Fibroblast of the aortic adventitia (primary cell): Measurements from ENCODE around the gene OOSP1. TPM values are rescaled to one million over a fixed set of nuclear protein-coding genes. Genes with fewer than 3 reads are reported as not detected.
"Not testable (repeated sequence)": the region's sequence is repeated elsewhere in the genome, so short reads cannot be mapped to it uniquely, and the experiment has no call there.

ENCODE experiments used
- DNase-seq: peaks from one replicate; pipeline ENCODE4 v3.0.0-alpha.2; 2010; ENCODE audit warnings: low read depth
- H3K4me3 ChIP-seq: 2 replicates; pipeline ENCODE4 v1.5.1; 2011; ENCODE audit warnings: low read depth, mild to moderate bottlenecking, control low read depth, low read length, moderate library complexity
- total RNA-seq: library from RNA; depleted of rRNA; stranded (reverse); fragments of >200 nt; gene quantifications from 2 replicates; pipeline ENCODE4 v1.2.3, GENCODE V29; 2012; ENCODE audit warnings: low replicate concordance
- TF ChIP-seq, protein P1 (sequence below): IDR thresholded peaks from 2 replicates; pipeline ENCODE4 v1.5.1; 2011; ENCODE audit warnings: mild to moderate bottlenecking, low read length, control low read depth, inconsistent platforms; ENCODE audit not compliant: insufficient read depth

Gene OOSP1
- total RNA-seq, 1 donor: not detected

DNA sequence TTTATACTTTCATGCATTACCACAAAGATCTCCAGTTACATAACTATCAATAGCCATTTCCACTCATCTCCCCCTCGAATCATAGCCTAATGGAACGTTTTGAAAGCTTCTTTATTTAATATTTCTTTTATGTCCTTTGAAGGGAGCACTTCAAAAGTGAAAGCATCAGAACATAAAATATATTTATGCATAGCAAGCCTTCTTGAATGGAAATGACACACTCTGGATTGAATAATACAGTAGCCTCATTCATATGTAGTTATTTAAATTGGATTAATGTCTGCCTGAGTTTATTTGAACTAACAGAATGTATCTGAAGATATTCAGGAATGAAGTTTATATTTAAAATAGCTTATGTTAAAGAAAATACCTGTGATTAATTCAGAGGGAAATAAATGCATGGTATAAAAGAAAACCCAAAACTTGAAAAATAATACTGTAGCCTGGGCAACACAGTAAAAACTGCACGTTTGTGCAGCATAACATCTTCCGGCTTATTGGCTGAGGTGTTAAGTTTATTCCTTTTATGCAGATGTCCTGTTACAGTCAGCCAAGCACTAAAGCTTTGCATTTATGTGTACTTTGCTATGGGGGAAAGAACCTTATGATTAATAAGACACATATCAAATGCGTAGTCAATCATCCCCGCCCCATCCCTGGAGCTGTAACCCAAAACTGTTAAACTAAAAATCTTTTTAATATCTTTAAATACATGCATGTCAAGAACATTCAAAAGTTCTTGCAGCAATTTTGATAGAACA lies 37.7 kb upstream of the OOSP1 start:
- TF ChIP-seq, protein P1, sequence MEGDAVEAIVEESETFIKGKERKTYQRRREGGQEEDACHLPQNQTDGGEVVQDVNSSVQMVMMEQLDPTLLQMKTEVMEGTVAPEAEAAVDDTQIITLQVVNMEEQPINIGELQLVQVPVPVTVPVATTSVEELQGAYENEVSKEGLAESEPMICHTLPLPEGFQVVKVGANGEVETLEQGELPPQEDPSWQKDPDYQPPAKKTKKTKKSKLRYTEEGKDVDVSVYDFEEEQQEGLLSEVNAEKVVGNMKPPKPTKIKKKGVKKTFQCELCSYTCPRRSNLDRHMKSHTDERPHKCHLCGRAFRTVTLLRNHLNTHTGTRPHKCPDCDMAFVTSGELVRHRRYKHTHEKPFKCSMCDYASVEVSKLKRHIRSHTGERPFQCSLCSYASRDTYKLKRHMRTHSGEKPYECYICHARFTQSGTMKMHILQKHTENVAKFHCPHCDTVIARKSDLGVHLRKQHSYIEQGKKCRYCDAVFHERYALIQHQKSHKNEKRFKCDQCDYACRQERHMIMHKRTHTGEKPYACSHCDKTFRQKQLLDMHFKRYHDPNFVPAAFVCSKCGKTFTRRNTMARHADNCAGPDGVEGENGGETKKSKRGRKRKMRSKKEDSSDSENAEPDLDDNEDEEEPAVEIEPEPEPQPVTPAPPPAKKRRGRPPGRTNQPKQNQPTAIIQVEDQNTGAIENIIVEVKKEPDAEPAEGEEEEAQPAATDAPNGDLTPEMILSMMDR: no peak
- no peak overlapping the region for H3K4me3 ChIP-seq
- DNase-seq: no peak

DNA sequence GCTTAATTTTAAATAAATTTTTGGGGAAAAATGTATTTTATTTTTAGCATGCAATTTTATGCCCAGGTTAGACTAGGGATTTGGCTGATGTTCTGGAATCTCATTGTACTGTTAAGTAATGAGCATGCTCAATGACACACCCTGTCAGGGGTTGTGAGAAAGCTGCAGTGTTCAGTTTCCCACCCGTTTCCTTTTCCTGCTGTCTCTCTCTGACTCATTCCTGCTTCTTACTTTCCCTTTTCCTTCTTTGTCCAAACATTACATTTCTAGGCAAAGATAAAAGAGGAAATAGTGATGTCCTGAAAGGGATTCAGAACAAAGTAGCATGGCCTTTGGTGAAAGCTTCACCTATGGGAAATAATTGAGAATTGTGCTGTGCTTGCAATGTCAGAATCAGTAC lies 36.9 kb upstream of the OOSP1 start:
- TF ChIP-seq, protein P1: no peak
- H3K4me3 ChIP-seq: no peak overlapping the region
- no peak for DNase-seq

DNA sequence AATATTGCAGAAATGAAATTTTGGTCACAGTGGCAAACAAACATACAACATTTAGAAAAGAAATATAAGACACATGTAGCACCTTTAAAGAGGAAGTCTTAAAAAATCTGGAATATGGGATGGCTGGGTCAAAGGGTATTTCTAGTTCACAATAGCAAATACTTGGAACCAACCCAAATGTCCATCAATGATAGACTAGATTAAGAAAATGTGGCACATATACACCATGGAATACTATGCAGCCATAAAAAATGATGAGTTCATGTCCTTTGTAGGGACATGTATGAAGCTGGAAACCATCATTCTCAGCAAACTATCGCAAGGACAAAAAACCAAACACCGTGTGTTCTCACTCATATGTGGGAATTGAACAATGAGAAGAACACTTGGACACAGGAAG lies 34.7 kb upstream of the OOSP1 start:
- not testable (repeated sequence) for DNase-seq, H3K4me3 ChIP-seq

DNA sequence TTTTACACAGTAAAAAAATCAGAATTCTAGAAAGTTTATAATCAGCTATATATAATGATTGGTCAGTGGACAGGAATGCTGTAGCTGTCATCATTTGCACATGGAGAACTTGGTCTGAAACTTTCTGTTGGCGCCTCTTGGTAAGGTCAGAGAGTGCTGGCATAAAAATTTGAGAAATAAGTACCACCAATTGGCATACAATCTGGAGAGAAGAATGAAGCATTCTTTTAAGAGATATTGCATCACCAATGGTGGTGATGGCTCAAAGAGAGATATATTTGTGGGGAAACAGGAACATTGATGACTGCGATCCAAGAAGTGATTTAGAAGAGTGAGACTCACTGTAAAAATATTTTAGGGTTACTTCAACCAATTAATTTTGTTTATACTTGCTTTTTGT lies 19.8 kb upstream of the OOSP1 start:
- TF ChIP-seq, protein P1: no peak
- peak; percentile 29 for DNase-seq
- no peak overlapping the region for H3K4me3 ChIP-seq

DNA sequence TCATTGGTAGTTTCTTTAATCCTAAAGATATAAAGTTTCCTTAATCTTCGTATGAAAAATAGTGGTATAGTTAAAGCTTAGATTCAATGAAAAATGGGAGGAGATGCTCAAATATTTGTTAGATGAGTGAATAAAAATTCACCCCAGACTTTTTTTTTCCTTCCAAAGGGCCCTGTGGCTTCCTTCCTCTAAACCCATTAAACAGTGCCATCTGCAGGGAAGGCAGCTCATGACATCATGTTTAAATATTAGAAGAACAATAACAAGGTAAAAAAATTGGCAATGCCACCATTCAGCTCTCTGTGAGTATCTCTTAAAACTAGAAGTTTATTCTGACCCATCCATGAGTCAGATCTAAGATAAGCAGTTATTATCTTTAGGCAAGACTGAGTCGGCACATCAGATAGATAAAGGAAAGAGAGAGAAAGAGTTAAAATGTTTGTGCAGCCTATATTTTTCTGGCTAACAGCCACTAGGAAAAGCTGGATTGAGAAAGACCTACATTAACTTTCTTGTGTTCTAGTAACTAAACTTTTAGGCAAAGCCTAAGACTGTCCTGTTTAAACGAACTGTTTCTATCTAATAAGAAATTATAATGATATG lies 19.1 kb upstream of the OOSP1 start:
- TF ChIP-seq, protein P1: peak; percentile 38
- peak; percentile 45 for DNase-seq
- no peak overlapping the region for H3K4me3 ChIP-seq

DNA sequence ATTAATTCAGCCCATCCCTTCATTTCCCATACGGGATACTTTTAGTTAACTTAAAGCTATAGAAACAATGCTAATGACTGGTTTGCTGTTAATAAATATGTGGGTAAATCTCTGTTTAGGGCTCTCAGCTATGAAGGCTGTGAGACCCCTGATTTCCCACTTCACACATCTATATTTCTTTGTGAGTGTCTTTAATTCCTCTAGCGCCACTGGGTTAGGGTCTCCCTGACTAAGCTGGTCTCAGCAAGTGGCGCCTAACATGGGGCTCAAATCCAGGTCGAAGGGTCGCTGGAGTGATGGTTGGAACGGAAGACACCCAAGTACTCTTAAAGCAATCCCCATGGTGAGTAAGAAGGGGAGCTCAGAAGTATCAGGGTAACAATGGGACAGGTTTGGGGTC lies 14.4 kb upstream of the OOSP1 start:
- peak; percentile 1 for DNase-seq
- no peak overlapping the region for H3K4me3 ChIP-seq
- TF ChIP-seq, protein P1: no peak

DNA sequence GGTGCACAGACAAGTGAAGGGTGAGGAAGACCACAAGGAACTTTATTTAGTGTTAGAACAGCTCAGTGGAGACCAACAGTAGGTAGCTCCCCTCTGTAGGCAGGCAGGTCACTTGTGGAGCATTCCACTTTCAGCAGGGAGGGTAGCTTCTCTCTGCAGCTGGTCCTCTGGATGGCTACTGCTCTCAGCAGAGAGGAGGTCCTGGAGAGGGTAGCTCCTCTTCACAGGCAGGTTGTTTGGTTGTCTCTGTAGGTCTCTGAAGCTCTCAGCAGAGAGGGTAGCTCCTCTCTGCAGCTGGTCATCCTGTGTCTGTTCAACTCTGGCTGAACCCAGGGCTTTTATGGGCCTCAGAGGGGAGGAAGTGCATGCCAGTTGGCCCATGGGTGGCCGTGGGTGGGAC lies 6.5 kb upstream of the OOSP1 start:
- no peak overlapping the region for H3K4me3 ChIP-seq
- DNase-seq: no peak
- TF ChIP-seq, protein P1: no peak
